Measurements from ENCODE around the gene CD244.
"Not testable (repeated sequence)": the region's sequence is repeated elsewhere in the genome, so short reads cannot be mapped to it uniquely, and the experiment has no call there.

CD244 gene

DNA sequence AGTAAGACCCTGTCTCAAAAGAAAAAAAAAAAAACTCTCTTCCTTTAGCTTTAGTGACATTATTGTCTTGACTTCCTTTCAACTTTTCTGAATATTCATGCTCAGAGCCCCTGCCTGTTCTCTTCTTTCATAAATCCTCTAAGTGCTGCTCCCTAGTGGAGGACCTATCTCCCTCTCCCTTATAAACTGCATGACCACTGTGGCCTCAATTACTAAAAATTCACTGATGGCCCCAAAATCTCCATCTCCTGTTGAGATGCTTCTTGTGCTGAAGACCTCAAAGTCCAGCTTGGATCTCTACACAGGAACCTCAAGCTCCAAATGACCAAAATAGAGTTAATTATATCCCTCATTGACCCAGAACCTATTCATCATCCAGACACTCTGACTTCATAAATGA, 14.5 kb upstream of the CD244 start:
- no peak for DNase-seq

DNA sequence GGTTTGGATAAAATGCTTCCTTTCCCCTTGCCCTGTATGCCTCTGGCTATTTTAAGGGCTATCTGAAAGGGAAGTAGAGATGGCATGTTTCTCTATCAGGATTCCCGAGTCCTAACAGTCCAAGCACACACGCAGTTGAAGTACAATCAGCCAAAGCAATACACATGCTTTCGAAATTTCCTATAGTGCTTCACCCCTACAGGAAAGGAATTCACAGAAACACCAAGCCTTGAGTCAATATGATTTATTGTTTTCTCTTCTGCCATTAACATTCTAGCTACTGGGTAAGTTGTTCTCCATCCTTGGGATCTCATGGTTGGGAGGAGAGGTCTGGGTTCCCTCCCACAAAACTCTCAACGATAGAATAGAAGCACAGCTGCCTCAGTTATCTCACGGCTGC, 13.6 kb upstream of the CD244 start:
- DNase-seq = no peak

DNA sequence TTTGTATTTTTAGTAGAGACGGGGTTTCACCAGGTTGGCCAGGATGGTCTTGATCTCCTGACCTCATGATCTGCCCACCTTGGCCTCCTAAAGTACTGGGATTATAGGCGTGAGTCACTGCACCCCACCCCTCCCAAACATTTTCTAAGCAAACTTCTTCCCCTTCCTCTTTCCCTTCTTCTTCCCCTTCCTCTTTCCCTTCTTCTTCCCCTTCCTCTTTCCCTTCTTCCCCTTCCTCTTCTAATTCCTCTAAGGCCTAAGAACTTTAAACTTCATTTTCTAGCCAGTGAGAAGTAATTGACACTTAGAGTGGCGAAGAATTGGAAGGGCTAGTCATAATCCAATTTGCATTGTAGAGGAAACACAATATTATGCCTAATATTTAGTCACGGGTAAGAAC, 12.9 kb upstream of the CD244 start:
- not testable (repeated sequence) for DNase-seq

DNA sequence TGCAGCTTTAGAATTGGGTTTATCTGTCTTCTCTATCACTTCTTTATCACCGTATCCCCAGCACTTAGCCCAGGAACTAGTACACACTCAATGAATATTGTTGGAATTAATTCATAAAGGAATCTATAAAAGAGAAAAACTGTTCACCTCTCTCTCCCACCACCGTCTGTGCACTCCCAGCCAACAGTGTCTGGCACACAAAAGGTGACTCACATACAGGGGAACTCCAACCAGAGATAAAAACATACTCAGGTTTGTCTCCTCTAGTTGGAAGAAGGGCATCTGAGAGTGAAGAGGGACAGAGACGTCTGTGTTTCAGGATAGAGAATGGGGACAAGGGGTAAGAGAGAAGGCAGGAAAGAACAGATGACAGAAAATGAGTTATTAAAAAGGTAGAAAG, 12.2 kb upstream of the CD244 start:
- DNase-seq = peak; percentile 6

DNA sequence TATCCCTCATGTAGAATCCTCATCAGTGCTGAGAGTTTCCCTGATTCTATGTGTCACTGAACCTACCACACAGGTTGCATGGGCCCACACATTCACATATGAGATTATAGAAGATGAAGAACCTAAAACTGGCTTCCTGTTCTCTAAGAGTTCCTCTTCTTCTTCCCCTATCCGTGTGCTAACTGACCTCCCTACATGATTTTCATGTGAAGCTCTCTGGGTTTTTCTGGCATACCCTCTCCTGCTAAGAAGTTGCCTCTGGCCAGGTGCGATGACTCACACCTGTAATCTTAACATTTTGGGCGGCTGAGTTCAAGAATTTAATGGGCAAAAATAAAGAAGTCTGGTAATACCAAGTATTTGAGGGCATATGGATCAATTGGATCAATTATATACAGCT, 5.5 kb upstream of the CD244 start:
- DNase-seq = no peak

DNA sequence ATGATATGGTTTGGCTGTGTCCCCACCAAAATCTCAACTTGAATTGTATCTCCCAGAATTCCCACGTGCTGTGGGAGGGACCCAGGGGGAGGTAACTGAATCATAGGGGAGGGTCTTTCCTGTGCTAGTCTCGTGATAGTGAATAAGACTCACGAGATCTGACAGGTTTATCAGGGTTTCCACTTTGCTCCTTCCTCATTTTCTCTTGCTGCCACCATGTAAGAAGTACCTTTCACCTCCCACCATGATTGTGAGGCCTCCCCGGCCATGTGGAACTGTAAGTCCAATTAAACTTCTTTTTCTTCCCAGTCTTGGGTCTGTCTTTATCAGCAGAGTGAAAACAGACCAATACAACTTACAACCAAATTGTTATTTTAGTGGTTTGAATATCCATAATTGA, 5.0 kb upstream of the CD244 start:
- DNase-seq = not testable (repeated sequence)

DNA sequence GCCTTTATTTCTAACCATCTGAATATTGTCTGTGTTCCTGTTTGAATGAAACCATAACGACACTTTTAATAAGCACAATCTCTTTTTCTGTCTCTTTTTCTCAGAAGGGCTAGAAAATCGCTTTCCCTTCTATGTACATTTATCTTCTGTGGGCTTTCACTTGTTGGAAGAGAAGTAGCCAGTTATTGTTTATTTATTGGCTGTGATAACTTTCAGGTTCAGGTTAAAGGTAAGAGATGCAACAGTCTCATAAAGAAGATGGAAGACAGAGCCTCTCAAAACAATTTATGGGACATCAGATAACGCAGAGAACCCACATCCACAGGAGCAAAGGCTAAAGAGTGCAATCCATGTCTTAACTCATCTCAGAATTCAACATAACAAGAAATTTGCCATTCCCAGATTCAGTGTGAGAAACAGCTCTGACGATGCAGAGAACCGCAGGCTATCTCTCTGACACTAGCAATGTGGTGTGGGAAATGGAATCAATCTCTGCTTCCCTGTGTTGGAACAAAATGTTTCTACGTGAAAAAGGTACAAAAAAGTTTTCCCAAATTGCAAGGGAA, 4.1 kb upstream of the CD244 start:
- no peak for DNase-seq

DNA sequence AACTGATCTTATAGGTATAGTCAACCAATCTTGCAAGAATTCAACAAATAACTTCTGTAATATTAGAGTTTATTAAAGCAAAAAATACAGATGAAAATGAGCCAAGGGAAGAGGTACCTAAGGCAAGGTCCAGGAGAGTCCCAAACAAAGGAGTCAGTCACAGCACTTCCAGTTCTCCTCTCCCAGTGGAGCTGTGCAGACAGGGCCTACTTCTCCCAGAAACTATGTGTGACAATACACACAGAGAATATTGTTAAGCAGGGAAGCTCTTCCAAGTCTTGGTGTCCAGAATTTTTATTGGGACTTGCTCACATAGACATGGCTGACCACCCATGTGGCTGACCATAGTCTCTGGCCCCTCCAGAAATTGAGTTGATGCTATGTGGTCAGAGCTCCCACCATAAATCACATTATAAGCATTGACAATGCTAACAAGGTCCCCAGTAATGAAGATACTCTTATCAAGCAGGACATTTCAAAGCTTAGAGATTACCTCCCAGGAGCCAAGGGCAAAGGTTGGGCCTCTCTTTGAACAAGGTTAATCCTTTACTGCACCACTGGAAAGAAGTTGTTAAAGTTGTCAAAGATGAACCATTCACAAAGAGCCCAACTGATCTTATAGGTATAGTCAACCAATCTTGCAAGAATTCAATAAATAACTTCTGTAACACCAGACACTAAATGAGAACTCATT, 3.5 kb upstream of the CD244 start:
- DNase-seq = no peak

DNA sequence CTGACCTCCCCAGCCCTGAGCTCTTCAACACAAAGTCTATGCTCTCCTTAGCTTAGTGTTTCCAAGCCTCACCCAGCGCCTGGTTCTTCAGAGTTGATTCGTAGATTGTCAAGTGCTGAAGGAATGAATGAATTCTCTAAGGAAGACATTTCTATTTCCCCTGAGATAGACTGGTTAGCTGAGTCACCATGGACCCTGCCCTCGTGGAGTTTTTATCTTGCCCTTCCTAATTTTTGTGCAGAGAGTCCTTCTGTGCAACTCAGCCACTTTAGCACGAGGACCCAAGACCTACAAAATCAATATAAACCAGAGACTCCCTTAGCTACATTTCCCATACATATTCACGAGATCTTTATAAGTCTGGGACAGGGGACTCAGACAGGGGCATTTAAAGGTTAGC, 2.6 kb upstream of the CD244 start:
- no peak for DNase-seq

DNA sequence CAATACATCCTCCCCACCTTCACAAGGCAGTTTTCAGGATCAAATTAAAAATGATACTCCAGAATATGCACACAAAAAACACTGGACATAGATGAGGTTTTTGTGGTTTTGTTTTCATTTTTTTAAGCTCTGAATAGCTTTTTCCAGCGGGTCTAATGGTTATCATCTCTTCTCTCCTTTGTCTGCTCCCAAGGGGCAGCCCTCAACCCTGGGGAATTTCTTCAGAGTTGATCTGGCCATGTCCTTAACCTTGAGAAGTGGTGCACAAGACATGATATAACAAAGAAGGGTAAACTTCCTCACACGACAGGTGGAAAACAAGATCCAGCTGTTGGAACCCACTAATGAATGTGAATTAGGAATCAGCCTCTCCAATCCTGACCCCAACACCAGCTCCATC, 1.5 kb upstream of the CD244 start:
- DNase-seq = no peak

DNA sequence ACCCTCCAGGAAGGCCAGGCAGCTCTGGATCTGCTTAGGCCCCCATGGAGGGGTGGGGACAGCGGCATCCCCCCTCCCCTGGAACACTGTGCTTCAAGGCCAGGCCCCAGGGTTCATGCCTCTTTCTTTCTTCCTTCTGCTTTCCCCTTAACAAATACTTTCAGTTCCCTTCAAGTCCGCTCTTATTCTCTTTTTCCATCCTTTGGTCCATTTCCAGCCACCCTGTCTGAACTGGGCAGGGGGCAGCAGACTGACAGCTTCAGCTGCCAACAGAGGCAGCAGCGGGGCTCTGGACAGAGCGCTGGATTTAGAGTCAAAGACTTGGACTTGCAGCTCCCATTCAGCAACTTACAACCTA, 1.1 kb upstream of the CD244 start:
- no peak for DNase-seq

DNA sequence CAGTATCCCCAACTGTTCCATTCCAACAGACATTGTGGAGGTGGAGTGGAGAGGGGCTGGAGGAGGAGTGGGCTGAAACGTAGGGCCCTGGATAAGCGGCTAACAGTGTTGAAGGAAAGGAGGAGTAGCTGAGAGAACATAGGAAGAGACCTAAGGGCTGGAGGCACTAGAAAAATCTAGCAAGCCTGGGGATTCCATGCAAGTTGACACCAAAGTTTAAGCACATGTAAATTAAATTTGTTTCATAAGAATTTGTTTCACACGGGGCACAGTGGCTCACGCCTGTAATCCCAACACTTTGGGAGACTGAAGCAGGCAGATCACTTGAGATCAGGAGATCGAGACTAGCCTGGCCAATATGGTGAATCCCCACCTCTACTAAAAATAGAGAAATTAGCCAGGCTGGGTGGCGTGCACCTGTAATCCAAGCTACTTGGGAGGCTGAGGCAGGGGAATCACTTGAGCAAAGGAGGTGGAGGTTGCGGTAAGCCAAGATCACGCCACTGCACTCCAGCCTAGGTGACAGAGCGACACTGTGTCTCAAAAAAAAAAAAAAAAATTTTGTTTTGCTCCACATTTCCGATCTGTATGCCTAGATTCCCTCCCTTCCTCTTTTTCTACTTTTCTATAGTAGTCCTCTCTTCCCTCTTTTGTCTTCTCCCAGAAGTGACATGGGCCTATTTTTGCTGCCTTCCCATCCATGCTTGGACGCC, 530 bp upstream of the CD244 start:
- no peak for DNase-seq

DNA sequence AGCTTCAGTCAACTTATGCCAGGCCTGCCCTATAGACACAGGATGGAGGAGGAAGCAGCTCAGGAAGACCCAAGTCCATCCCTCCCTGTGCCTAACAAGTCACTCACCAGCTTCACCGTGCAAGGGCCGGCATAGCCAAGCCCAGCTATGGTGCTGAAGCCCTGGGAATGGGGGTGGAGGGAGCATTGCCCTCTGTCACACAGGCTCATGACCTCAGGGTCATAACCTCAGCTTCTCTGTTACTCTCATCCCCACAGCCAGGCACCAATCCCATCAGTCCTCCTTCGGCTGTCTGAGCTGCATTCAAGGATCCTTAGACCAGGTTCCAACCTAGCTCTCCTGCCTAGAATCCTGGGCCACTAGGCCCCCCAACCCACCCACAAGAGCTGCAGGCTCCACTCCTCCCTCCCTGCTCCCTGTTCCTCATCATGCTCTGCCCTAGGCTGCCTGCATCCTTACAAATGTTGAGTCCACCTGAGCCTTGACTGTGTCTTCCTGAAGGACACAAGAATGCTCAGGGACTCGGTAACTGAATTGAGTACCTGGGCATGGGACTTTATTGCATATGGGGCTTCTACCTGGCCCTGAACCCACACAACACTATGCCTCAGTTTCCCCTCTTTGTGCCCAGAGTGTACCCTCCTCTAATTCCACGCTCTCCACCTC, 1.7 kb downstream of the CD244 start:
- no peak for DNase-seq

DNA sequence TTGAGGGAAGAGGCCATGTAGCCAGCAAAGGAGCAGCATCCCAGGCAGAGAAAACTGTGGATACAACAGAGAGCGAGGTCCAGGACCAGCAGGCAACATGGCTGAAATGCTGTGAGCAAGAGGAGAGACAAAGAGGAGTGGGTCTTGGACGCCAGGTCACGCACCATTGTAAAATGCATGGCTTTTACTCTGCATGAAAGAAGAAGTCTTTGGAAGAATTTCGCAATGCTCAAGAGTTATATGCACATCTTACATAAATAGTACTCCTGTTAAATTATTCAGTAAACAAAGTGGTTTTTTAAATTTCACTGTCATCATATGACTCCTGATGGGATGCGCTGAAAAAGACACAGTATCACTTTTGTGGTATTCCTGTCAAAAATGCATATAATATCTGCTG, 3.5 kb downstream of the CD244 start:
- no peak for DNase-seq

DNA sequence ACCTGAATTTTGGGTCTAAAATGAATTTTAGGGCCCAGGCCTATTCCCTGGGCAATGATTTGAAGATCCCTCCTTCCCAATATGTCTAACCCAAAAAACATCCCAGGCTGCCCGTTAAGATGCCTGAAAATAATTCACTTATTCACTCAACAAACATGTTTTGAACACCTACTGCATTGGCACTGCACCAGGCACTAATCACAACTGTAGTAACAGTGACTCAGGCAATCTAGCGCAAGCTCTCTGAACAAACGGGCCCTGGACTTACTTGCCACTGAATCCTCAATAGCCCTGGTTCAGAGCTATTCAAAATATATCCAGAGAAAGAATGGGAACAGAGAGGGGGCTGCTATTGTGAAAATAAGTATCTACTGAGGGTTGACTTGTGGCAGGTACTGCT, 4.2 kb downstream of the CD244 start:
- DNase-seq = no peak

DNA sequence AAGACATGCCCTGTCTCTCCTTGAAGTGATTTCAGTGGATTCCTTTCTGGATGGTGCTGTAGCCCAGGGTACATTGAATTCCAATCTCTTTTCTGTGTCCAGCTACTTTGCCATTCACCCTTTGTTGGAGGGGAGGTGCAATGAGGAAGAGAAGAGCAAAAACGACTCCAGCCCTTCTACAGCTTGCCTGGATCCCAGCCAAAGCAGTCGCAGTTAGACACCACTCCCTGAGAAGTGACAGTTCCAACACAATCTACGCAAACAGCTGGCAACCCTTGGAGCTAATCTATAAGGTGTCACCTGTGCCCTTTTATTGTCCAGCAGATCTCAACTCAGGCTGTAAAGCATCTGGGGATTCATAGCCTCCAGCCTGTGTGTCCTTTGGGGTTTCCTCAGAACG, 4.6 kb downstream of the CD244 start:
- no peak for DNase-seq

DNA sequence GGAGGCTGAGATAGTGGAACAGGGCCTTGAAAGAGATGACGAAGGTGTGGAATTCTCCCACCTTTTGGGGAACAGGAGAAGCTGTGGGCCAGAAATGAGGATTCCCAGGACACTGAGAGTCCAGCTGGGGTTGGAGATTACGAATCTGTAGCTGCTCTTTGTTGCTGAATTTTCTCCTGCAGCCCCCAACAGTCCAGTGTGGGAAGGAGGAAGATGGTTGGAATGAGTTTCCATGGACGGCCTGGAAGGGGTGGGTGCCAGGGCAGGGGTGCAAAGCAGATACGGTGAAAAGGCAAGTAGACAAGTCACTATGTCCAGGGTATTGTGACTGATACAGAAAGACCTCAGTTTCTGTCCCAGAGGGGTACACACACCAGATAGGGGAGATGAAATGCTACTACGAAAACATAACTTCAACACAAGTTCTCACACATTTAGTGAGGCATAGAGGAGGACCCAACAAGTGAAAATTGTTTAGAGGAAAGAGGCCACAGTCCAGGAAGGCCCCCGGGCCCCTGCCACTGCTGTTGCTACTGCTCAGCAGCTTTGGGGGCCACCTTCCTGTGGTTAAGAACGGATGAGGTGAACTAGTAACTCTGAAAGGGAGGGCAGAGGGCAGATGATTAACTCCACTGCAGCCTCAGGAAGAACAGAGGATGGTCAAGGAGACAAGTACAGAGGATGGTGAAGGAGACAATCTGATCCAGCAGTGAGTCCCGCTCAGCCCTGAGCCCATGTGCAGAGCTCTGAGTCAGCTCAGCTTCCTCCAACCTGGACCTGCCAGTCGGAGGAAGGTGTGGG, 7.3 kb downstream of the CD244 start:
- DNase-seq = no peak

DNA sequence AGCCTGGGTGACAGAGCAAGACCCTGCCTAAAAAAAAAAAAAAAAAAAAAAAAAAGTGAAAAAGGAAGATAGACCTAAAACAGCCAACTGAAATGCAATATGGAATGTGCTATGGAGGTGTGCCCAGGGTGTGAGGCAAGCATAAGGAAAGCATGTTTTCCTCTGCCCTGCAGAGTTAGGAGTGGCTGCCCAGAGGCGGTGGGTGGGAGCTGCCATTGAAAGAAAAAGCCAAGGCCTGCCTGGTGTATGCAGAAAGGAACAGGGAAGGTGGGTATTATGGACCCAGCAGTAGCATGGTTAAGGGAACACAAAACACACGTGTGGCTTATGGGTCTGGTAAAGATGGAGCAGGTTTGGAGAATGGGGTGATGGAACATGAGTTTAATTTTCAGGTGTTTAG, 8.9 kb downstream of the CD244 start:
- no peak for DNase-seq

DNA sequence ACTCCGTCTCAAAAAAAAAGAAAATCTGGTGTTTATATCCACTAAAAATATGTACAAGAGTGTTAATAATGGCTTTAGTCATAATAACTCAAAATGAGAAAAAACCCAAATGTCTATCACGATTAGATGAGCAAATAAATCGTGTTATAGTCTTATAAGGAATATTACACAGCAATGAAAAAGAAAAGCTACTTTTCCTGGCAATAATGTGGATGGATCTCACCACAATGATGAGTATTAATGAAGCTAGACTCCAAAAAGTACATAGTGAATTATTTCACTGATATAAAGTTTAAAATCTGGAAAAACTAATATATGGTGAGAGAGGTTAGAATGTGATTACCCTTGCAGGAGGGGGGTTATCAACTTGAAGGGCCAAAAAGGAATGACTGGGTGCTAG, 9.7 kb downstream of the CD244 start:
- DNase-seq = no peak

DNA sequence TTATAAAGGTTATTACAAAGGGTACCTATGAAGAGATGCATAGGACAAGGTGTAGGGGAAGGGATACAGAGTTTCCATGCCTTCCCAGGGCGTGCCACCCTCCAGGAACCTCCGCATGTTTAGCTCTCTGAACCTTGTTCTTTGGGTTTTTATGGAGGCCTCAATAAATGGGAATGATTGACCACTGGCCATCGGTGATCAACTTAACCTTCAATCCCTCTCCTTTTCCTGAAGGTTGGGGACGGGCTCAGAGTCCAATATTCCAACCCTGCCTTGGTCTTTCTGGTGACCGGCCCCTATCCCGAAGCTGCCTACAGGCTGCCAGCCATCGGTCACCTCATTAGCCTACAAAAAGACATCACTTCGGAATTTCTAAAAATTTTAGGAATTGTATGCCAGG, 11.7 kb downstream of the CD244 start:
- no peak for DNase-seq

DNA sequence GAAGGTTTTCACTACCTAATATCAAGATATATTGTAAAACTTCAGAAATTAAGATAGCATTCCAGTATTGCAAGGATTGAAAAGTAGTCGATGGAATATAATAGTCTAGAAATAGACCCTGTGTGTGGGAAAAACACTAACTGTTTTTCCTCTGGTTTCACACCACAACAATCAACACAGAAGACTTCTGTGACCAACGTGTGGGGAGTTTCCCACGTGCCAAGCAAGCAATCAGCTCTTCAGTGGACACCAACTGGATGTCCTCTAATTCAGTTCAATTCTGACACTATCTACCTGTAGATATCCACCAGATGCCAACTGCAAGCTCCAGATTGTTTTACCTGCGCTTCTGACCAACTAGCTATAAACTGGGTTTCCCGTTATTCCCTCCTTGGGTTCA, 12.1 kb downstream of the CD244 start:
- no peak for DNase-seq

DNA sequence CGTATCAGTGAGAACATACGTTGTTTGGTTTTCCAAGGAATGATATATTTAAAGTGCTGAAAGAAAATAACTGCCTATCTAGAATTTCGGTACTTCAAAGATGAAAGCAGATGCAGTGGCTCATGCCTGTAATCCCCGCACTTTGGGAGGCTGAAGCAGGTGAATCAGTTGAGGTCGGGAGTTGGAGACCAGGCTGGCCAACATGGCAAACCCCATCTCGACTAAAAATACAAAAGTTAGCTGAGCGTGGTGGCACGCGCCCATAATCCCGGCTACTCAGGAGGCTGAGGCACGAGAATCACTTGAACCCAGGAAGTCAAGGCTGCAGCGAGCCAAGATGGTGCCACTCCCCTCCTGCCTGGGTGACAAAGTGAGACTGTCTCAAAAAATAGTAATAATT, 16.4 kb downstream of the CD244 start:
- DNase-seq = no peak
